GM12878 (cell line): ENCODE measurements around the gene GPR107. TPM values are rescaled to one million over a fixed set of nuclear protein-coding genes. Genes with fewer than 3 reads are reported as not detected.

Experiments used
- ATAC-seq: fragments of 200-7000 bp; cut with Tn5 transposase; 3 replicates; pipeline ENCODE4 v1.9.1; 2020; ENCODE audit warnings: mild to moderate bottlenecking, moderate library complexity
- BruUV-seq: library from RNA; stranded (reverse); fragments of 400-500 nt; replicated peaks from 2 replicates; lab custom pipeline; 2021; lab: Mats Ljungman, UMichigan
- CTCF ChIA-PET: fragments of 300-600 bp; sonication (Branson Sonifier 250); formaldehyde crosslinking; extraction: SDS; loops from one replicate; lab custom pipeline; 2021; ENCODE audit warnings: inconsistent platforms; lab: Yijun Ruan, JAX
- POLR2A ChIA-PET: fragments of 350-600 bp; formaldehyde crosslinking; extraction: SDS; loops from one replicate; lab custom pipeline; 2021; ENCODE audit warnings: inconsistent platforms; lab: Charles Lee
- RAD21 ChIA-PET: fragments of 300-600 bp; sonication (Branson Sonifier 250); formaldehyde crosslinking; loops from one replicate; lab custom pipeline; 2023; ENCODE audit warnings: antibody characterized with exemption; ENCODE audit not compliant: unreplicated experiment; lab: Charles Lee
- SMC1A ChIA-PET: fragments of 300-600 bp; sonication (Branson Sonifier 250); formaldehyde crosslinking; loops from one replicate; lab custom pipeline; 2023; ENCODE audit not compliant: unreplicated experiment, uncharacterized antibody; lab: Charles Lee
- DNase-seq: peaks from one replicate; pipeline ENCODE4 v3.0.0-alpha.2; 2011; ENCODE audit warnings: low read depth, low spot score
- FAIRE-seq: peaks from 3 replicates; lab custom pipeline; 2011; peaks lifted over from hg19 to GRCh38; lab: Jason Lieb, UNC
- H2AFZ ChIP-seq: 2 replicates; pipeline ENCODE4 v1.6.0; 2011; ENCODE audit warnings: low read depth, low read length, control low read depth; ENCODE audit not compliant: control insufficient read depth
- H3K27ac ChIP-seq: 2 replicates; pipeline ENCODE4 v1.5.1; 2011; ENCODE audit warnings: control low read depth; ENCODE audit not compliant: control insufficient read depth, insufficient read depth
- H3K27me3 ChIP-seq, 2 experiments: replicated peaks in 1 of 2; 2 replicates each; pipeline versions ENCODE4 v1.6.0 to v1.6.1; 2011; ENCODE audit warnings: low read length in 1 of 2; ENCODE audit not compliant: control insufficient read depth in 2 of 2, insufficient read depth in 2 of 2
- H3K36me3 ChIP-seq, 2 experiments: 2 replicates each; pipeline ENCODE4 v1.5.1; 2011; ENCODE audit warnings: low read length in 1 of 2; ENCODE audit not compliant: control insufficient read depth in 2 of 2, insufficient read depth in 2 of 2
- H3K4me1 ChIP-seq: 2 replicates; pipeline ENCODE4 v1.6.1; 2011; ENCODE audit warnings: mild to moderate bottlenecking, low read length, moderate library complexity, mixed read lengths; ENCODE audit not compliant: control insufficient read depth, insufficient read depth
- H3K4me2 ChIP-seq: 2 replicates; pipeline ENCODE4 v1.6.0; 2011; ENCODE audit warnings: control low read depth; ENCODE audit not compliant: control insufficient read depth, insufficient read depth
- H3K4me3 ChIP-seq: fragments of 200-600 bp; sonication (generic); 2 replicates; pipeline ENCODE4 v1.5.1; 2016
- H3K79me2 ChIP-seq: 2 replicates; pipeline ENCODE4 v1.6.0; 2011; ENCODE audit warnings: low read length; ENCODE audit not compliant: control insufficient read depth, insufficient read depth
- H3K9ac ChIP-seq: 2 replicates; pipeline ENCODE4 v1.8.0; 2011; ENCODE audit warnings: low read length, control low read depth, mixed read lengths; ENCODE audit not compliant: control insufficient read depth, insufficient read depth
- H3K9me3 ChIP-seq: replicated peaks from 3 replicates; pipeline ENCODE4 v1.5.1; 2011; ENCODE audit warnings: mild to moderate bottlenecking, low read length; ENCODE audit not compliant: control insufficient read depth, insufficient read depth
- H4K20me1 ChIP-seq: 2 replicates; pipeline ENCODE4 v1.6.0; 2011; ENCODE audit not compliant: control insufficient read depth, insufficient read depth
- HCFC1 ChIP-seq: fragments of 150-350 bp; IDR thresholded peaks from 2 replicates; pipeline ENCODE4 v1.6.1; 2014; ENCODE audit warnings: low read length
- KLF5 ChIP-seq: fragments of 450-650 bp; IDR thresholded peaks from 2 replicates; pipeline ENCODE4 v1.6.1; 2014; ENCODE audit warnings: mild to moderate bottlenecking; ENCODE audit not compliant: partially characterized antibody
- MXI1 ChIP-seq: fragments of 150-350 bp; IDR thresholded peaks from 2 replicates; pipeline ENCODE4 v1.6.1; 2011; ENCODE audit warnings: low read depth, mild to moderate bottlenecking, inconsistent platforms, low read length, improper control_type of control experiment
- POLR2AphosphoS2 ChIP-seq: IDR thresholded peaks from 2 replicates; pipeline ENCODE4 v1.6.1; 2011; ENCODE audit warnings: low read depth, mild to moderate bottlenecking, low read length, improper control_type of control experiment, moderate library complexity
- RAD51 ChIP-seq: fragments of 450-650 bp; IDR thresholded peaks from 2 replicates; pipeline ENCODE4 v1.6.1; 2016; ENCODE audit warnings: moderate library complexity, mild to moderate bottlenecking, inconsistent platforms
- RBBP5 ChIP-seq: fragments of 200-600 bp; sonication (generic); conservative IDR thresholded peaks from 2 replicates; pipeline ENCODE4 v1.6.1; 2016
- SP1 ChIP-seq: IDR thresholded peaks from one replicate; pipeline ENCODE4 v1.6.1; 2011; ENCODE audit warnings: low read depth, low read length
- SPI1 ChIP-seq: IDR thresholded peaks from 2 replicates; pipeline ENCODE4 v1.6.1; 2011; ENCODE audit warnings: low read depth, mild to moderate bottlenecking, low read length, moderate library complexity, borderline replicate concordance; ENCODE audit not compliant: insufficient read depth
- WRNIP1 ChIP-seq: IDR thresholded peaks from 2 replicates; pipeline ENCODE4 v1.6.1; 2011; ENCODE audit warnings: low read depth, low read length, improper control_type of control experiment, borderline replicate concordance
- ZNF217 ChIP-seq: fragments of 450-650 bp; IDR thresholded peaks from 2 replicates; pipeline ENCODE4 v1.6.1; 2017; ENCODE audit warnings: antibody characterized with exemption, mild to moderate bottlenecking
- ZNF384 ChIP-seq: IDR thresholded peaks from 2 replicates; pipeline ENCODE4 v1.6.1; 2012; ENCODE audit warnings: low read depth, mild to moderate bottlenecking, low read length, improper control_type of control experiment, borderline replicate concordance
- WGBS: methylation state at CpG from one replicate; pipeline ENCODE4 v1.1.6; 2016; ENCODE audit warnings: low lambda C conversion rate; ENCODE audit not compliant: insufficient replicate concordance, insufficient coverage; ENCODE audit errors: missing lambda C conversion rate; 5-methylcytosine and 5-hydroxymethylcytosine counted together
- in situ Hi-C: fragments of 300-500 bp; cut with MboI; formaldehyde crosslinking; loops from 9 replicates; pipeline ENCODE4 v1.14.3; 2018; ENCODE audit warnings: mixed read lengths
- intact Hi-C: fragments of 100-400 bp; cut with micrococcal nuclease; formaldehyde crosslinking; loops from one replicate; pipeline ENCODE4 v1.14.2; 2022; ENCODE audit not compliant: unreplicated experiment
- polyA plus RNA-seq, 11 experiments: library from polyadenylated mRNA; depleted of rRNA in 4 of 11; unstranded in 6 of 11; stranded (reverse) in 5 of 11; fragments of >200 nt; fragmentation: Nextera tagmentation in 4 of 11; fragmentation: Illumina TruSeq in 1 of 11; extraction: Ambion mirVana in 4 of 11; extraction: Trizol in 1 of 11; gene quantifications; 1 replicate in 1 of 11; 2 replicates in 10 of 11; pipeline versions ENCODE4 v1.2.1 to v1.2.3, GENCODE V29; 2011 to 2016; ENCODE audit warnings: inconsistent platforms in 2 of 11, missing spikeins in 2 of 11, low read depth in 1 of 11
- total RNA-seq, 4 experiments: library from RNA; depleted of rRNA in 3 of 4; stranded (reverse); fragments of >200 nt in 3 of 4; fragmentation: Illumina TruSeq in 1 of 4; extraction: Trizol in 1 of 4; gene quantifications; 2 replicates each; pipeline versions ENCODE4 v1.2.1 to v1.2.3, GENCODE V29; 2013 to 2021

Gene GPR107
- total and polyA plus RNA-seq, 10 of the 15 experiments (the other 5 are each of a cell fraction or from before 2014, with no cell fraction given) = 2.7 to 21.4 (median 10.6) TPM

DNA sequence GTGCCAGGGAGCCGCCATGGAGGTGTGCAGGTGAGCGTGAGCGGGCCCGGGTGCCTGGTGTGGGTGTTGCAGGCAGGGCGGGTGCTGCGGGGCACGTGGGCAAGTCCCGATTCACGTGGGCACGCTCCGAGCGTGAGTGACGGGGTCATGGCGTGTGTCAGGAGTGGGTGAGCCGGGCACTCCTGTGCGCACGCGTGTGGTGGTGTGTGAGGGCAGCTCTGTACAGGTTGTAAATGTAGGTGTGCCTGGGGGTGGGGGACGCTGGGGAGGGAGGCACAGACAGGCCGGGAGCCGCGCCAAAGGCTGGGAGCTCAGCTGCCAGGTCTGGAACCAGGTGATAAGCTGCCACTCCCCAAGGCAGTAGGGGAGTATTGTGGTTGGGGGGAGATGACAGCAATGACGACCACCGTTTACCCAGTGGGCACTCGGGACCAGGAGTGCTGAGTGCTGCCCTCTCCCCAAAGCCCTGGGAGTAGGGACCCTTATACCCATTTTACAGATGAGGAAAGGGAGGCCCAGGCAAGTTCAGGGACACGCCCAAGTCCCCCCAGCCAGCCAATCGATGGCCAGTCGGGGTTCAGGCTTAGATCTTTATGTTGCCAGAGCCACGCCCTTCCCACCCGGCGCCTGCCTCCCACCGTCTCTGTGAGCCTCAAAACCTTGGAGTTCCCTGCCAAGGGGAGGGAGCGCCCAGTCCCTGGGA, 128.1 kb downstream of the GPR107 start:
- Histone ChIP-seq H3K27ac (no peak overlapping the region), H4K20me1 (no peaks in the 10 kb centered on the region), H3K36me3 (no peaks in the 10 kb centered on the region), H2AFZ (no peak overlapping the region), H3K4me3 (no peak overlapping the region), H3K4me1 (no peaks in the 10 kb centered on the region), H3K4me2 (no peak overlapping the region), H3K79me2 (no peaks in the 10 kb centered on the region), H3K9ac (no peak overlapping the region), H3K9me3 (no peaks in the 10 kb centered on the region), H3K27me3 (no peaks in the 10 kb centered on the region; a peak in 1 of 4 replicates)
- ChIA-PET RAD21 (no interaction called here), POLR2A (no interaction called here), CTCF (no interaction called here), SMC1A (no interaction called here)
- 35% methylated on average over 28 of the region's 33 CpGs for WGBS
- FAIRE-seq = no peak
- ATAC-seq = no peak
- TF ChIP-seq RBBP5 (no peak), ZNF217 (no peak), KLF5 (no peak), WRNIP1 (no peak), POLR2AphosphoS2 (no peak), MXI1 (no peak), RAD51 (no peak), ZNF384 (no peak), SP1 (no peak), HCFC1 (no peak), SPI1 (no peak)
- no TSS peak for BruUV-seq
- DNase-seq = no peak
- intact Hi-C loops = no loop called here
- in situ Hi-C loops = no loop called here
